ENCODE measurements around the gene MARCO. TPM values are rescaled to one million over a fixed set of nuclear protein-coding genes. Genes with fewer than 3 reads are reported as not detected.

MARCO gene
- total RNA-seq, 1 donor from 2014 or later = 28.4 TPM

DNA sequence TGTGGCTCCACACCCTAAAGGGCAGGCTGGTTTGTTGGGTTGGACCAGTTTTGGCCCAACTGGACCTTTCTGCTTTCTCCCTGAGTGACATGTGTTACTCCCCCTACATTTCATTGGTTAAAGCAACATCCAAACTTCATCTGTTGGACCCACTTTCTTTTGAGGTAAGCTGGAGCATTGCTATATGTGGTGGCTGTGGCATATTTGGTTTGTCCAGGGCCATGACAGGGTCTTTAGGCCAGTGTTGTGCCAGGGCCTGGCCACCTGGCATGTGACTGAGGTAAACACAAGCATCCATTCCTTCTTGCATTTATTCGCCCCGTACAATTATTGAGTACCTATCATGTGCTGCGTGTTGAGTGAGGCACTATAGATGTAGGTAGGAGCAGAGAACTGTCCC is 36.8 kb upstream of the MARCO start:
- Histone ChIP-seq H3K9me3 (no peaks in the 10 kb centered on the region), H3K36me3 (no peaks in the 10 kb centered on the region), H3K27ac (no peak overlapping the region), H3K4me1 (no peaks in the 10 kb centered on the region), H3K27me3 (no peaks in the 10 kb centered on the region), H3K4me3 (no peak overlapping the region)
- intact Hi-C loops (cut with DNase I) = no loop called here
- no peak for DNase-seq (ENCODE audit: low spot score in 2 of 2)
- TF ChIP-seq CTCF (IDR thresholded peaks at IDR 0.05) = no peak

DNA sequence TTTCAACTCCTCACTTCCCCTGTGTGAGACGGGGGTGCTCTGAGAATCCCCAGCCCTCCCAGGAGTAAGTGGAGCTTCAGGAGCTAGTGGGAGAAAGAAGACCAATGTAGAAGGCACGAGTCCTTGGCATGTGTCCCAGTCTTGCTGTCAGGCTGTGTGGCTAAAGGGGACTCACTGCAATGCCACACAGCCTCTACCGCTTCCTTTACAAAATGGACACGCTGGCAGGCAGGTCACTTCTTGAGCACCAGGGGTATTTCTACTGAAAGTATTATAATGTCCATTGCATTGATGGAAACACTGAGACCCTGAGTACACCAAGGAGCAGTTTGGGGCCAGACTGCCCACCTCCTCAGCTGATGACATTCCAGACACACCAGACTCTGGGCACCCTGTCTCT is 35.8 kb upstream of the MARCO start:
- no peak for DNase-seq (ENCODE audit: low spot score in 2 of 2)
- Histone ChIP-seq H3K9me3 (no peaks in the 10 kb centered on the region), H3K4me3 (no peak overlapping the region), H3K4me1 (no peaks in the 10 kb centered on the region), H3K27ac (no peak overlapping the region), H3K27me3 (no peaks in the 10 kb centered on the region), H3K36me3 (no peaks in the 10 kb centered on the region)
- TF ChIP-seq CTCF (IDR thresholded peaks at IDR 0.05) = no peak
- intact Hi-C loops (cut with DNase I) = no loop called here

- DNase-seq (ENCODE audit: low spot score in 2 of 2) = no peak
- no peaks in the 10 kb centered on the region for H3K27me3 ChIP-seq
- no peak for TF ChIP-seq CTCF (IDR thresholded peaks at IDR 0.05)
- no peaks in the 10 kb centered on the region for H3K9me3 ChIP-seq
- intact Hi-C loops (cut with DNase I) = no loop called here
- H3K27ac ChIP-seq = no peak overlapping the region
- no peaks in the 10 kb centered on the region for H3K4me1 ChIP-seq
- H3K4me3 ChIP-seq = no peak overlapping the region
- H3K36me3 ChIP-seq = no peaks in the 10 kb centered on the region
Measured at GRCh38 chr2:118907759-118908158, 34.2 kb upstream of the MARCO start.

DNA sequence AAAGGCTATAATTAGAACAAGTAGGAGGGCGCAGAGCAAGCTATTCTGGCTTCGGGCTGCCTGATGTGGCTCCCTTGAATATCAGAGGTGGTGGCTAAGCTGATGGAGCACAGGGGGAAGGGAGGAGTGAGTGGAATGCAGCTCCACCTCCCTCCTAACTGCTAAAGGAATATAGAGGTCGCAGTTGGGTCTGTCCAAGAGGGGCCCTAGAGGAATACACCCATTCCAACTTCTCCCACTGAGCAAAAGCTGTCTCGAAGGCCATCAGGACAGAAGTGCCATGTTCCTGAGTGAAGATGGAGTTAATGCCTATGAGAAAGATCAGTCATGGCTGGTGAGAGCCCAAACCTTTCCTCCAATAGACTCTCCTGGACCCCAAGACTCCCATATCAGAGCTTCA is 32.8 kb upstream of the MARCO start:
- Histone ChIP-seq H3K4me1 (no peaks in the 10 kb centered on the region), H3K27me3 (no peaks in the 10 kb centered on the region), H3K27ac (no peak overlapping the region), H3K9me3 (no peaks in the 10 kb centered on the region), H3K36me3 (no peaks in the 10 kb centered on the region), H3K4me3 (no peak overlapping the region)
- no peak for DNase-seq (ENCODE audit: low spot score in 2 of 2)
- TF ChIP-seq CTCF (IDR thresholded peaks at IDR 0.05) = no peak
- intact Hi-C loops (cut with DNase I) = no loop called here

GRCh38 chr2:118911166-118911856 is 30.7 kb upstream of the MARCO start:
- DNase-seq (ENCODE audit: low spot score in 2 of 2) = no peak
- Histone ChIP-seq H3K4me1 (no peaks in the 10 kb centered on the region), H3K9me3 (no peaks in the 10 kb centered on the region), H3K4me3 (no peak overlapping the region), H3K27ac (no peak overlapping the region), H3K27me3 (no peaks in the 10 kb centered on the region), H3K36me3 (no peaks in the 10 kb centered on the region)
- no peak for TF ChIP-seq CTCF (IDR thresholded peaks at IDR 0.05)
- intact Hi-C loops (cut with DNase I) = no loop called here

- no peaks in the 10 kb centered on the region for H3K4me1 ChIP-seq
- no peaks in the 10 kb centered on the region for H3K36me3 ChIP-seq
- H3K4me3 ChIP-seq = no peak overlapping the region
- H3K27ac ChIP-seq = no peak overlapping the region
- intact Hi-C loops (cut with DNase I) = no loop called here
- no peak for DNase-seq (ENCODE audit: low spot score in 2 of 2)
- no peak for TF ChIP-seq CTCF (IDR thresholded peaks at IDR 0.05)
- H3K9me3 ChIP-seq = no peaks in the 10 kb centered on the region
- H3K27me3 ChIP-seq = no peaks in the 10 kb centered on the region
Measured at GRCh38 chr2:118911936-118912335, 30.1 kb upstream of the MARCO start.

All from ascending aorta (tissue), 2 donors.